HepG2 (cell line): ENCODE data around the gene STX1B. TPM values are rescaled to one million over a fixed set of nuclear protein-coding genes. Genes with fewer than 3 reads are reported as not detected.

Experiments
- CBFB ChIP-seq: sonication (generic); formaldehyde crosslinking; IDR thresholded peaks from 2 replicates; pipeline ENCODE4 v1.4.0; 2020; ENCODE audit warnings: missing genetic modification reagents
- CBX2 ChIP-seq, 2 experiments: fragments of 200-600 bp in 1 of 2; sonication (generic); formaldehyde crosslinking in 1 of 2; IDR thresholded peaks; 2 replicates each; pipeline versions ENCODE4 v1.7.0 to v1.8.1; 2018 to 2022; ENCODE audit warnings: low read depth in 2 of 2, low read length in 1 of 2, mild to moderate bottlenecking in 1 of 2, missing genetic modification reagents in 1 of 2
- CREB1 ChIP-seq, 2 experiments: fragments of 450-650 bp in 1 of 2; IDR thresholded peaks; 2 replicates each; pipeline ENCODE4 v1.6.1; 2016 to 2017; ENCODE audit warnings: control low read depth in 1 of 2, mild to moderate bottlenecking in 1 of 2, missing compliant biosample characterization in 1 of 2, missing genetic modification characterization in 1 of 2
- FOXC1 ChIP-seq: sonication (generic); formaldehyde crosslinking; IDR thresholded peaks from 2 replicates; pipeline ENCODE4 v1.8.0; 2022; ENCODE audit warnings: mild to moderate bottlenecking, missing genetic modification reagents, borderline replicate concordance
- HMG20B ChIP-seq: conservative IDR thresholded peaks from 2 replicates; pipeline ENCODE4 v1.6.1; 2016; ENCODE audit warnings: missing genetic modification reagents, missing compliant biosample characterization
- KDM2A ChIP-seq: sonication (generic); formaldehyde crosslinking; IDR thresholded peaks from 2 replicates; pipeline ENCODE4 v1.4.0; 2020; ENCODE audit warnings: low read depth, missing genetic modification reagents, borderline replicate concordance
- MBD4 ChIP-seq: IDR thresholded peaks from 2 replicates; pipeline ENCODE4 v1.6.1; 2012; ENCODE audit warnings: low read length, inconsistent platforms, borderline replicate concordance
- POLR2AphosphoS2 ChIP-seq: IDR thresholded peaks from 2 replicates; pipeline ENCODE4 v1.6.1; 2011; ENCODE audit warnings: low read depth, low read length, improper control_type of control experiment
- RARG ChIP-seq: sonication (generic); formaldehyde crosslinking; IDR thresholded peaks from 2 replicates; pipeline ENCODE4 v1.4.0; 2020; ENCODE audit warnings: low read depth, mild to moderate bottlenecking, missing genetic modification reagents
- SALL1 ChIP-seq: sonication (generic); formaldehyde crosslinking; IDR thresholded peaks from 2 replicates; pipeline ENCODE4 v1.8.0; 2022; ENCODE audit warnings: mild to moderate bottlenecking, missing genetic modification reagents
- ZBTB38 ChIP-seq: sonication (generic); formaldehyde crosslinking; IDR thresholded peaks from 2 replicates; pipeline ENCODE4 v1.5.1; 2020; ENCODE audit warnings: mild to moderate bottlenecking, missing genetic modification reagents
- ZIK1 ChIP-seq: sonication (generic); formaldehyde crosslinking; IDR thresholded peaks from 2 replicates; pipeline ENCODE4 v1.5.0; 2020; ENCODE audit warnings: mild to moderate bottlenecking, low read depth, missing genetic modification reagents, borderline replicate concordance
- ZNF318 ChIP-seq: sonication (generic); formaldehyde crosslinking; IDR thresholded peaks from 2 replicates; pipeline ENCODE4 v1.4.0; 2020; ENCODE audit warnings: mild to moderate bottlenecking, missing genetic modification reagents
- ZNF446 ChIP-seq: sonication (generic); formaldehyde crosslinking; IDR thresholded peaks from 2 replicates; pipeline ENCODE4 v1.5.0; 2020; ENCODE audit warnings: mild to moderate bottlenecking, missing genetic modification reagents
- ZNF772 ChIP-seq: sonication (generic); formaldehyde crosslinking; IDR thresholded peaks from 2 replicates; pipeline ENCODE4 v1.5.0; 2020; ENCODE audit warnings: mild to moderate bottlenecking, missing genetic modification reagents
- polyA plus RNA-seq, 8 experiments: library from polyadenylated mRNA; depleted of rRNA in 3 of 8; stranded (reverse) in 7 of 8; unstranded in 1 of 8; fragments of >200 nt; fragmentation: Illumina TruSeq in 4 of 8; extraction: Trizol in 4 of 8; gene quantifications; 2 replicates each; pipeline versions ENCODE4 v1.2.1 to v1.2.3, GENCODE V29; 2011 to 2016; ENCODE audit warnings: low read depth in 4 of 8, missing spikeins in 1 of 8, mixed read lengths in 1 of 8; ENCODE audit not compliant: insufficient read depth in 1 of 8
- total RNA-seq, 5 experiments: library from RNA; depleted of rRNA; stranded (reverse); fragments of >200 nt; fragmentation: Illumina TruSeq; extraction: Trizol; gene quantifications; 2 replicates each; pipeline ENCODE4 v1.2.3, GENCODE V29; 2016; ENCODE audit warnings: low read depth in 1 of 5
- TF ChIP-seq, protein P1 (sequence below): IDR thresholded peaks from 2 replicates; pipeline ENCODE4 v1.4.0; 2020; ENCODE audit warnings: mild to moderate bottlenecking, missing genetic modification reagents

The STX1B gene
- total and polyA plus RNA-seq, 2 of the 13 experiments (the other 11 are each of a cell fraction or from before 2014, with no cell fraction given) = 2.1 to 3.0 TPM

GRCh38 chr16:30948667-30949649 lies 61.5 kb downstream of the STX1B start, which contains the start of gene ORAI3 (continued):
- TF ChIP-seq ZNF318 (no peak), ZNF772 (CRISPR knock-in tag) (no peak), HMG20B (no peak), CBX2 (IDR thresholded peaks at IDR 0.05; ENCODE audit: low read depth, low read length) (no peak), CBX2 (CRISPR knock-in tag; IDR thresholded peaks at IDR 0.05; ENCODE audit: low read depth) (no peak), CBFB (CRISPR knock-in tag) (no peak), KDM2A (peak; percentile 96), CREB1 (IDR thresholded peaks at IDR 0.05) (no peak), CREB1 (CRISPR knock-in tag; IDR thresholded peaks at IDR 0.05) (no peak), RARG (no peak; the same call in 1 of the 2 replicates), SALL1 (CRISPR knock-in tag) (peak; percentile 74), MBD4 (no peak), ZIK1 (CRISPR knock-in tag) (peak; percentile 23; the same call in 1 of the 2 replicates), ZNF446 (CRISPR knock-in tag) (peak; percentile 86; the same call in 1 of the 2 replicates), POLR2AphosphoS2 (no peak), ZBTB38 (no peak; the same call in 1 of the 2 replicates), FOXC1 (CRISPR knock-in tag) (no peak; the same call in 1 of the 2 replicates)
- TF ChIP-seq, protein P1, sequence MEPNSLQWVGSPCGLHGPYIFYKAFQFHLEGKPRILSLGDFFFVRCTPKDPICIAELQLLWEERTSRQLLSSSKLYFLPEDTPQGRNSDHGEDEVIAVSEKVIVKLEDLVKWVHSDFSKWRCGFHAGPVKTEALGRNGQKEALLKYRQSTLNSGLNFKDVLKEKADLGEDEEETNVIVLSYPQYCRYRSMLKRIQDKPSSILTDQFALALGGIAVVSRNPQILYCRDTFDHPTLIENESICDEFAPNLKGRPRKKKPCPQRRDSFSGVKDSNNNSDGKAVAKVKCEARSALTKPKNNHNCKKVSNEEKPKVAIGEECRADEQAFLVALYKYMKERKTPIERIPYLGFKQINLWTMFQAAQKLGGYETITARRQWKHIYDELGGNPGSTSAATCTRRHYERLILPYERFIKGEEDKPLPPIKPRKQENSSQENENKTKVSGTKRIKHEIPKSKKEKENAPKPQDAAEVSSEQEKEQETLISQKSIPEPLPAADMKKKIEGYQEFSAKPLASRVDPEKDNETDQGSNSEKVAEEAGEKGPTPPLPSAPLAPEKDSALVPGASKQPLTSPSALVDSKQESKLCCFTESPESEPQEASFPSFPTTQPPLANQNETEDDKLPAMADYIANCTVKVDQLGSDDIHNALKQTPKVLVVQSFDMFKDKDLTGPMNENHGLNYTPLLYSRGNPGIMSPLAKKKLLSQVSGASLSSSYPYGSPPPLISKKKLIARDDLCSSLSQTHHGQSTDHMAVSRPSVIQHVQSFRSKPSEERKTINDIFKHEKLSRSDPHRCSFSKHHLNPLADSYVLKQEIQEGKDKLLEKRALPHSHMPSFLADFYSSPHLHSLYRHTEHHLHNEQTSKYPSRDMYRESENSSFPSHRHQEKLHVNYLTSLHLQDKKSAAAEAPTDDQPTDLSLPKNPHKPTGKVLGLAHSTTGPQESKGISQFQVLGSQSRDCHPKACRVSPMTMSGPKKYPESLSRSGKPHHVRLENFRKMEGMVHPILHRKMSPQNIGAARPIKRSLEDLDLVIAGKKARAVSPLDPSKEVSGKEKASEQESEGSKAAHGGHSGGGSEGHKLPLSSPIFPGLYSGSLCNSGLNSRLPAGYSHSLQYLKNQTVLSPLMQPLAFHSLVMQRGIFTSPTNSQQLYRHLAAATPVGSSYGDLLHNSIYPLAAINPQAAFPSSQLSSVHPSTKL (CRISPR knock-in tag) = no peak; the same call in 1 of the 2 replicates
